Neural cell (in vitro differentiated cells): Measurements from ENCODE around the gene ANKRD2.

ENCODE experiments used
- EP300 ChIP-seq: fragments of 450-650 bp; conservative IDR thresholded peaks from 2 replicates; pipeline ENCODE4 v1.6.1; 2014; ENCODE audit warnings: antibody characterized with exemption, mild to moderate bottlenecking, moderate library complexity; ENCODE audit not compliant: poor library complexity, severe bottlenecking
- TF ChIP-seq, protein P1 (sequence below): fragments of 450-650 bp; IDR thresholded peaks from 2 replicates; pipeline ENCODE4 v1.5.1; 2014; ENCODE audit warnings: antibody characterized with exemption, mild to moderate bottlenecking, moderate library complexity; ENCODE audit not compliant: poor library complexity, severe bottlenecking

DNA sequence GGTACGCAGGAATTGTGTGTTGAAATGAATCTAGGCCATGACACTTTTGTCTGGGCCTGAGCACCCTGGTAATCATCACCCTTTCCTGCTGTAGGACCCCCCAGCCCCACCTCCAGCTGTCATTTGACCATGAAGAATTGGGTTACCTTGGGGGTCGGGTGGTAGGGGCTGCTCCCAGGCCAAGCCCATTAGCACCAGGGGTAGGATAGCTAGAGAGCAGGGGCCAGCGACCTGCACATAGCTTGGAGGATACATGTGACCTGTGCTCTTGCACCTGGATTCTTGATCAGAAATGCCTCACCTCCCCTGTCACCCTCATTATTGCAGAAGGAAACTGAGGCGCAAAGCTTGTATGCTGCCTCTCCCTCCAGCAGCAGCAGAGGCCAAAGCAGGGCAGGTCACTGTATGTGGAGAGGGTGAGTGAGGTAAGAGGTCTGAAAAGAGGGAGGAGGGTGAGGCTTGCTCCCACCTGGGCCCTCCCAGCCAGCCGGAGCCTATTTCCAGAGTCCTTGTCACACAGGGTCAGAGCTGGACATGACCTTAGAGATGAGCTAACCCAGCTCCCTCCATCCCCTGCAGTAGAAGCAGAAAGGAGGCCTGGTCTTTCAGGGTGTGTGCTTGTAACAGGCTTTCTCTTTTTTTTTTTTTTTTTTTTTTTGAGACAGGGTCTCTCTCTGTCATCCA is 35.3 kb upstream of the ANKRD2 start:
- TF ChIP-seq, protein P1, sequence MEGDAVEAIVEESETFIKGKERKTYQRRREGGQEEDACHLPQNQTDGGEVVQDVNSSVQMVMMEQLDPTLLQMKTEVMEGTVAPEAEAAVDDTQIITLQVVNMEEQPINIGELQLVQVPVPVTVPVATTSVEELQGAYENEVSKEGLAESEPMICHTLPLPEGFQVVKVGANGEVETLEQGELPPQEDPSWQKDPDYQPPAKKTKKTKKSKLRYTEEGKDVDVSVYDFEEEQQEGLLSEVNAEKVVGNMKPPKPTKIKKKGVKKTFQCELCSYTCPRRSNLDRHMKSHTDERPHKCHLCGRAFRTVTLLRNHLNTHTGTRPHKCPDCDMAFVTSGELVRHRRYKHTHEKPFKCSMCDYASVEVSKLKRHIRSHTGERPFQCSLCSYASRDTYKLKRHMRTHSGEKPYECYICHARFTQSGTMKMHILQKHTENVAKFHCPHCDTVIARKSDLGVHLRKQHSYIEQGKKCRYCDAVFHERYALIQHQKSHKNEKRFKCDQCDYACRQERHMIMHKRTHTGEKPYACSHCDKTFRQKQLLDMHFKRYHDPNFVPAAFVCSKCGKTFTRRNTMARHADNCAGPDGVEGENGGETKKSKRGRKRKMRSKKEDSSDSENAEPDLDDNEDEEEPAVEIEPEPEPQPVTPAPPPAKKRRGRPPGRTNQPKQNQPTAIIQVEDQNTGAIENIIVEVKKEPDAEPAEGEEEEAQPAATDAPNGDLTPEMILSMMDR = no peak
- no peak for TF ChIP-seq EP300
